Measurements from ENCODE around the gene NCR3LG1.

- no peak for TF ChIP-seq TEAD1 (CRISPR knock-in tag; IDR thresholded peaks at IDR 0.05)
- no peak for TF ChIP-seq TP53 (CRISPR knock-in tag; IDR thresholded peaks at IDR 0.05)
- no peak for TF ChIP-seq CTCF (IDR thresholded peaks at IDR 0.05)
- TF ChIP-seq, protein P1, sequence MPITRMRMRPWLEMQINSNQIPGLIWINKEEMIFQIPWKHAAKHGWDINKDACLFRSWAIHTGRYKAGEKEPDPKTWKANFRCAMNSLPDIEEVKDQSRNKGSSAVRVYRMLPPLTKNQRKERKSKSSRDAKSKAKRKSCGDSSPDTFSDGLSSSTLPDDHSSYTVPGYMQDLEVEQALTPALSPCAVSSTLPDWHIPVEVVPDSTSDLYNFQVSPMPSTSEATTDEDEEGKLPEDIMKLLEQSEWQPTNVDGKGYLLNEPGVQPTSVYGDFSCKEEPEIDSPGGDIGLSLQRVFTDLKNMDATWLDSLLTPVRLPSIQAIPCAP (CRISPR knock-in tag; IDR thresholded peaks at IDR 0.05): no peak
- TF ChIP-seq MAX (CRISPR knock-in tag; IDR thresholded peaks at IDR 0.05): no peak
- TF ChIP-seq, protein P2, sequence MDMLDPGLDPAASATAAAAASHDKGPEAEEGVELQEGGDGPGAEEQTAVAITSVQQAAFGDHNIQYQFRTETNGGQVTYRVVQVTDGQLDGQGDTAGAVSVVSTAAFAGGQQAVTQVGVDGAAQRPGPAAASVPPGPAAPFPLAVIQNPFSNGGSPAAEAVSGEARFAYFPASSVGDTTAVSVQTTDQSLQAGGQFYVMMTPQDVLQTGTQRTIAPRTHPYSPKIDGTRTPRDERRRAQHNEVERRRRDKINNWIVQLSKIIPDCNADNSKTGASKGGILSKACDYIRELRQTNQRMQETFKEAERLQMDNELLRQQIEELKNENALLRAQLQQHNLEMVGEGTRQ (CRISPR knock-in tag; IDR thresholded peaks at IDR 0.05): no peak
- no peak for TF ChIP-seq ZNF121 (CRISPR knock-in tag; IDR thresholded peaks at IDR 0.05)
- no peak for TF ChIP-seq FOXK1 (CRISPR knock-in tag; IDR thresholded peaks at IDR 0.05)
- TF ChIP-seq, protein P3, sequence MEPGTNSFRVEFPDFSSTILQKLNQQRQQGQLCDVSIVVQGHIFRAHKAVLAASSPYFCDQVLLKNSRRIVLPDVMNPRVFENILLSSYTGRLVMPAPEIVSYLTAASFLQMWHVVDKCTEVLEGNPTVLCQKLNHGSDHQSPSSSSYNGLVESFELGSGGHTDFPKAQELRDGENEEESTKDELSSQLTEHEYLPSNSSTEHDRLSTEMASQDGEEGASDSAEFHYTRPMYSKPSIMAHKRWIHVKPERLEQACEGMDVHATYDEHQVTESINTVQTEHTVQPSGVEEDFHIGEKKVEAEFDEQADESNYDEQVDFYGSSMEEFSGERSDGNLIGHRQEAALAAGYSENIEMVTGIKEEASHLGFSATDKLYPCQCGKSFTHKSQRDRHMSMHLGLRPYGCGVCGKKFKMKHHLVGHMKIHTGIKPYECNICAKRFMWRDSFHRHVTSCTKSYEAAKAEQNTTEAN (CRISPR knock-in tag; IDR thresholded peaks at IDR 0.05): no peak
- TF ChIP-seq ATF3 (CRISPR knock-in tag; conservative IDR thresholded peaks at IDR 0.05): no peak
Measured at GRCh38 chr11:17385492-17385891, 33.9 kb downstream of the NCR3LG1 start.
